Hematopoietic multipotent progenitor cell treated with erythropoietin and hydrocortisone succinate and interleukin-3 and kit ligand, for 6 days (in vitro differentiated cells): ENCODE results near the gene CUEDC2.

Experiments used
- DNase-seq: peaks from one replicate; pipeline ENCODE4 v3.0.0-alpha.2; 2015

CUEDC2 gene, protein sequence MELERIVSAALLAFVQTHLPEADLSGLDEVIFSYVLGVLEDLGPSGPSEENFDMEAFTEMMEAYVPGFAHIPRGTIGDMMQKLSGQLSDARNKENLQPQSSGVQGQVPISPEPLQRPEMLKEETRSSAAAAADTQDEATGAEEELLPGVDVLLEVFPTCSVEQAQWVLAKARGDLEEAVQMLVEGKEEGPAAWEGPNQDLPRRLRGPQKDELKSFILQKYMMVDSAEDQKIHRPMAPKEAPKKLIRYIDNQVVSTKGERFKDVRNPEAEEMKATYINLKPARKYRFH

GRCh38 chr10:102432162-102432950 is at the start of gene CUEDC2:
Gene CUEDC2 (minus strand): TSS chr10:102432574. CDS start chr10:102425188, 7,386 bp downstream.
- peak; percentile 99 for DNase-seq

GRCh38 chr10:102480396-102480795 is 48.0 kb upstream of the CUEDC2 start:
- DNase-seq: no peak

DNA sequence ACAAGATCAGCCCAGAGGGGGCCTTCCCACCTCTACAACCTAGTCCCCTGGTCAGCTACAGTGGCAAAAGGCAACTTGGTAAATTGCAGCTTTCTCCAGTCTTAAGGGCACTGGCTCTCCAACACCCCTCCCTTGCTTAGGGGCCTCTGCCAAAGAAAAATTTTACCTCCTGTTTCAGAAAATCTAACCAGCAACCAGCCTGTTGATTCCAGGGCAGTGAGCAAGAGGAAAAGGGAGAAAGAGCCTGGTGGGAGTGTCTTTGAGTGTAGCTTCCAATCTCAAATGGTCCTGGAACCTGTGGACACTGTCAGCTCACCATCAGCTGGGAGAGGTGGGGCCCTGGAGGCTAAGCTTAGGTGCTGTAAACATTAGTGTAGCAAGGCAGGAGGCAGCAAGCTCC is 47.3 kb upstream of the CUEDC2 start:
- DNase-seq: no peak

GRCh38 chr10:102476466-102477141 is 44.2 kb upstream of the CUEDC2 start:
- no peak for DNase-seq

GRCh38 chr10:102475451-102476040 is 43.2 kb upstream of the CUEDC2 start:
- DNase-seq: no peak

- DNase-seq: no peak
These were observed 41.3 kb upstream of the CUEDC2 start for GRCh38 chr10:102473445-102474331.

GRCh38 chr10:102470579-102471546 is 38.5 kb upstream of the CUEDC2 start:
- DNase-seq: no peak

GRCh38 chr10:102468683-102469082 is 36.3 kb upstream of the CUEDC2 start:
- no peak for DNase-seq

- DNase-seq: peak; percentile 66
These were observed 35.6 kb upstream of the CUEDC2 start for GRCh38 chr10:102467971-102468438.

DNA sequence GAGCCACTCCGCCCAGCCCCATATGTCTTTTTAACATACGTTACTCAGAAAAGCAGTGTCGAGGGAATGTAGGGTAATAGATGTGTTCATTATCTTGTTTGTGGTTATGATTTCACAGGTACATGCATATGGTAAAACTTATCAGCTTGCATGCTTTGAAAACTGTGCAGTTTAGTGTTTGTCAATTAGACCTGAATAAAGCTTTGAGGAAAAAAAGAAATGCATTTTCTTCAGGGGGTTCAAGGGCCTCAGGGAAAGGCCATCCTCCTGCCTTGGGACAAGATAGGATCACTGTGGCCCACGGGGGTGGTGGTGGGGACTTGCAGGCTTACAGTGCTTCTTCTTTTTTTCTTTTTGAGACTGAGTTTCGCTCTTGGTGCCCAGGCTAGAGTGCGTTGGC is 34.9 kb upstream of the CUEDC2 start:
- DNase-seq: no peak

GRCh38 chr10:102465466-102465865 is 33.1 kb upstream of the CUEDC2 start:
- no peak for DNase-seq

DNA sequence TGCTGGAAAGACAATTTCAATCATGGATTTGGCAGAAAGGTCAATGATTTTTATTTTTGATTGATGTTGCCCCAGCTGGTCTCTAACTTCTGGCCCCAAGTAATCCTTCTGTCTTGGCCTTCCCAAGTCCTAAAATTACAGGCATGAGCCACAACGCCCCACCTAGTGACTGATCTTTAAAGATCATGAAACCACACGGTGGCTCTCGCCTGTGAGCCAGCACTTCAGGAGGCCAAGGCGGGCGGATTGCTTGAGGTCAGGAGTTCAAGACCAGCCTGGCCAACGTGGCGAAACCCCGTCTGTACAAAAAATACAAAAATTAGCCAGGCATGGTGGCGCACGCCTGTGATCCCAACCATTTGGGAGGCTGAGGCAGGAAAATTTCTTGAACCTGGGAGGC is 31.6 kb upstream of the CUEDC2 start:
- DNase-seq: no peak

DNA sequence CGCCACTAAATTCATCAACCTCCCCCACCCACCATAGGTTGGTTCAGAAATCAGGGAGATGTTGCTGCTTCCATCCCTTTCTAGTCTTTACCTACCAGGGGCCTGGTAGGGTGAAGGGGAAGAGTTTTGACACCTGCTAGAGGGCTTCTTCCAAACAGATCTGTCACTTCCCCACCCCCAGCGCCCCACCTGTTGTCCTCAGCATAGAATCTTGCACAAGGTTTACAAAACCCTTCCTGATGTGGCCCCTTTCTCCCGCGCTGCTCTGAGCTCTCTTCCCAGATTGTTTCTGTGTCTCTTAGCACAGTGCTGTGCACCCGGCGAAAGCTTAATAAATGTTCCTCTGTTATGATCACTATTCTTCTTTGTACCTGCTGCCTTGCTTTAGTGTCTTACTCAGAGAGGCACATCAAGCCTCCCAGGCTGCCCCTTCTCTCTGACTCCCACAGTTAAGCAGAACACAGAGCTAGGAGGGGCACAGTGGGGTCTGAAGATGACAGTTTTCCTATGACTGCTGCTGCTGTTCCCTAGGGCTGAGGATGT is 30.2 kb upstream of the CUEDC2 start:
- no peak for DNase-seq

DNA sequence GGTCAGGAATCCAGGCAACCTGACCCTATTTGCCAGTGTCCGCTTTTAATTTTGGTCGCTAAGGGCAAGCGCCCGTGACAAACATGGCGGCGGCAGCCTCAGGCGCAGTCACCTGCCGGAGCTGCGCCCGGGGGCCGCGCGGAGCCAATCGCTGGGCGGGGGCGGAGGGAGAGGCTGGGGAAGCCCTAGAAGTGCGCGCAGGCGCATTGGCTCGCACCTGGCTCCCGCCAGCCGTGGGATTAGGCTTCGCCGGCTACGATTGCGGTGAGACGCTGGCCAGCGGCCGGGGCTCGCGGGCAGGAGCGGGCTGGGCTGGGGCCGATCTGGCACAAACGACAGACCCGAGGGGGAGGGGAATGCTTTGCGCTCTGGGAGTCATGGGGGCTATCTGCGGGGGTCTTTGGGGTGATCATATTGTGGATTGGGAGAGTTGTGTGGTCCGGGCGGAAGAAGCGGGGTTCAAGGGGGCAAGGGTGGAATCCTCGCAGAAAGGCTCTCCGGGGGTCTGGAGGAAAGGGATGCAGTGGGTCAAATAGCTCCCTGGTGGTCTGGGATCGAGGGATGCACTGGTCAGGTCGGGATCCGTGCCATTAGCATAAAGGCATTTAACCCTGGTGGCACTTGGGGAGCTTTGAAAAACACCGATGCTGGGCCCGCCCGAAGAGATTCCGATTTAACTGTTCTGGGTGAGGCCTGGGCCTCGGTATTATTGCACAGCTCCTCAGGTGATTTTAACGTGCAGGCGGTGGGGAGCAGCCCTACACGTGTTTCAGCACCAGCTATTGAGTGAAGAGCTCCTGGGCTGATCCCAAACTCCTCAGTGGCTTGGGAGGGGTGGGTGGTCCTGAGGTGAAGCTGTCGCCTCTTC is 29.0 kb upstream of the CUEDC2 start:
- DNase-seq: peak; percentile 97

GRCh38 chr10:102460836-102461186 is 28.4 kb upstream of the CUEDC2 start:
- DNase-seq: no peak

- no peak for DNase-seq
These were observed 26.3 kb upstream of the CUEDC2 start for GRCh38 chr10:102458656-102459055.

- DNase-seq: no peak
These were observed 25.3 kb upstream of the CUEDC2 start for GRCh38 chr10:102457591-102458150.

GRCh38 chr10:102455893-102456471 is 23.6 kb upstream of the CUEDC2 start:
- DNase-seq: no peak
